KOPT-K1 (cell line): ENCODE data around the gene TDRD6.

Source experiments
- H3K27ac ChIP-seq: fragments of 200-600 bp; sonication (generic); 2 replicates; pipeline ENCODE4 v1.5.1; 2016; ENCODE audit warnings: antibody characterized with exemption, mild to moderate bottlenecking, low read depth, low read length; ENCODE audit not compliant: poor library complexity, severe bottlenecking
- H3K36me3 ChIP-seq: fragments of 200-600 bp; sonication (generic); 2 replicates; pipeline ENCODE4 v1.5.1; 2017; ENCODE audit warnings: antibody characterized with exemption, mild to moderate bottlenecking, low read length, moderate library complexity; ENCODE audit not compliant: insufficient read depth
- H3K9me3 ChIP-seq: fragments of 200-600 bp; sonication (generic); 2 replicates; pipeline ENCODE4 v1.5.1; 2017; ENCODE audit warnings: antibody characterized with exemption, low read length, mild to moderate bottlenecking; ENCODE audit not compliant: insufficient read depth, poor library complexity, severe bottlenecking

Gene TDRD6

DNA sequence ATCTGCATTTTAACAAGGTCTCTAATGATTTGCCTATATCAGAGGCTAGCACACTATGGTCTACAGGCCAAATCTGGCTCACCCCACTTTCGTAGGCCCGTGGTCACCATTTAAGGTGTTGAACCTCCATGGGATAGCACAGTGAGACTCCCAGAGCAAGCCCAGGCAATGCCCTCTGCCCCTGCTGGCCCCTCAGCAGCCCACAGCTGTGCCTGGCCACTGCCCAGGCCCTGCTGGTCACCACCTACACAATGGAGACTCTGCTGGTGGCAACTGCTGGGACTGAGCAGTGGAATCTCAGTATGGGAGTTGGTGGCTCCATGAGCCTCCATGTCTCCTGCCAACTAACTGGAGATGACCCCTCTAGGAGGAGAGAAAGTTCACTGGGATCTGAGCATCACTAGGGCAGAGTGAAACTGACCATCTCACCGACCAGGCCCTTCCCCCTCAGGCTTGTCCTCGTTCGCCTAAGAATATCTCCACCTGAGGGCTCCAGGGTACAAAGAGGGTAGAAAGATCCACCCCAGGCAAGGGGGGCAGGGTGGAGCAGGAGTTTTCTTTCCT lies 61.3 kb downstream of the TDRD6 start:
- Histone ChIP-seq H3K27ac (no peak overlapping the region), H3K9me3 (no peaks in the 10 kb centered on the region), H3K36me3 (no peaks in the 10 kb centered on the region)

DNA sequence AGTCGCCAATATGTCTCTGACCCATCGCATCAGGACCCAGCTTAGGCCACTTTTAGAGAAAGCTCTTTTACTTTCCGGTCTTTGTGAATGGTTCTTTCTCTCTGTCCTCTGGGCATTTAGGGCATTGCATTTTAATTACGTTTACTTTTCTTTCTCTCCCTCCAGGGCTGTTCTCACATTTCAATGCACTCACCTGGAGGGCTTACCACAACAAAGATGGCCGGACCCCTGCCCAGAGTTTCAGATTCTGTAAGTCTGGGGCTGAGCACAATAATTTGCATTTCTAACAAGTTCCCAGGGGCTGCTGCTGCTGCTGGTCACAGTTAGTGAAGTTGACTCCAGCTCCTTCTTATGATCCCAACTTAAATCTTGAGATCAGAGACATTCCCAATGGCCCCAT lies 62.0 kb downstream of the TDRD6 start:
- Histone ChIP-seq H3K9me3 (no peaks in the 10 kb centered on the region), H3K36me3 (no peaks in the 10 kb centered on the region), H3K27ac (no peak overlapping the region)

DNA sequence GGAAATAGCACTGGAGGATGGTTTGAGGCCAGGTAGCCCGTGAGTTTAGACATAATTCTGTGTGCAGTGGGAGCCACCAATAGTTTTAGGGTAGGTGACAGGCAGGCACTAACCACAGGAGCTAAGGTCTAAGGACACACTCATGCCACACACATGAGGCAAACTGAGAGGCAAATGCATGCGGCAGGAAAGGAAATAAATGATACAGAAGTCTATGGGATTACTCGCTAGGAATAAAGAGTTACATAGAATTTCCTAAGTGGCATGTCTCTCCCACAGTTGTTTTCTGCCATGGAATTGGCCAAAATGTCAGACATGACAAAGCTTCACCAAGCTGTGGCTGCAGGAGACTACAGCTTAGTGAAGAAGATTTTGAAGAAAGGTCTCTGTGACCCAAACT lies 64.0 kb downstream of the TDRD6 start:
- Histone ChIP-seq H3K9me3 (no peaks in the 10 kb centered on the region), H3K36me3 (no peaks in the 10 kb centered on the region), H3K27ac (no peak overlapping the region)
